SKM-1 (cell line): ENCODE results near the gene EIF2D.
A peak's percentile ranks its signal among the peaks of the same experiment; 100 is the strongest.
"Not testable (repeated sequence)": the region's sequence is repeated elsewhere in the genome, so short reads cannot be mapped to it uniquely, and the experiment has no call there.

Experiments used
- DNase-seq: peaks from one replicate; lab custom pipeline; 2025; ENCODE audit not compliant: unreplicated experiment; lab: John Stamatoyannopoulos, UW

EIF2D gene

DNA sequence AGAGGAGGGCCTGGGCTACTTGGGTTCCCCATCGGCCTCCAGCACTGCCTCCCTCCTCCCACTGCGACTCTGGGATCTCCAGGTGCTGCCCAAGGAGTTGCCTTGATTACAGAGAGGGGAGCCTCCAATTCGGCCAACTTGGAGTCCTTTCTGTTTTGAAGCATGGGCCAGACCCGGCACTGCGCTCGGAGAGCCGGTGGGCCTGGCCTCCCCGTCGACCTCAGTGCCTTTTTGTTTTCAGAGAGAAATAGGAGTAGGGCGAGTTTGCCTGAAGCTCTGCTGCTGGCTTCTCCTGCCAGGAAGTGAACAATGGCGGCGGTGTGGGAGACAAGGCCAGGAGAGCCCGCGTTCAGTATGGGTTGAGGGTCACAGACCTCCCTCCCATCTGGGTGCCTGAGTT lies 24.4 kb downstream of the EIF2D start:
- DNase-seq = no peak

DNA sequence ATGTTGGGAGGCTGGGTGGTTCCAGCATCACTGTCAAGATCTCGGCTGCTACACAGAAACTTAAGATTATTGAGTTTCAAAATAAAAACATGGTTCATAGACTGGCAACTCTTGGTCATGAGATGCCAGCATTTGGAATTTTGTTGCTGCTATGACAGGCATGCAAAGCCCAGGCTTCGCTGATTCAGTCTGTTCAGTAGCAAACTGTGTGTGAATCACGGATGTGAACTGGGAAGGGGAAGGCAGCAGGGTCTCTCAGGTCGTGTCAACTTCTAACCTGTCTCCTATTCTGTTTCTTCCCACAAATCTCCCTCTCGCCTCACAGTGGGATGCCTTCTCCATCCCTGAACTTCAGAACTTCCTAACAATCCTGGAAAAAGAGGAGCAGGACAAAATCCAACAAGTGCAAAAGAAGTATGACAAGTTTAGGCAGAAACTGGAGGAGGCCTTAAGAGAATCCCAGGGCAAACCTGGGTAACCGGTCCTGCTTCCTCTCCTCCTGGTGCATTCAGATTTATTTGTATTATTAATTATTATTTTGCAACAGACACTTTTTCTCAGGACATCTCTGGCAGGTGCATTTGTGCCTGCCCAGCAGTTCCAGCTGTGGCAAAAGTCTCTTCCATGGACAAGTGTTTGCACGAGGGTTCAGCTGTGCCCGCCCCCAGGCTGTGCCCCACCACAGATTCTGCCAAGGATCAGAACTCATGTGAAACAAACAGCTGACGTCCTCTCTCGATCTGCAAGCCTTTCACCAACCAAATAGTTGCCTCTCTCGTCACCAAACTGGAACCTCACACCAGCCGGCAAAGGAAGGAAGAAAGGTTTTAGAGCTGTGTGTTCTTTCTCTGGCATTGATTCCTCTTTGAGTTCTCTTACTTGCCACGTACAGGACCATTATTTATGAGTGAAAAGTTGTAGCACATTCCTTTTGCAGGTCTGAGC lies 25.5 kb downstream of the EIF2D start:
- DNase-seq = no peak

DNA sequence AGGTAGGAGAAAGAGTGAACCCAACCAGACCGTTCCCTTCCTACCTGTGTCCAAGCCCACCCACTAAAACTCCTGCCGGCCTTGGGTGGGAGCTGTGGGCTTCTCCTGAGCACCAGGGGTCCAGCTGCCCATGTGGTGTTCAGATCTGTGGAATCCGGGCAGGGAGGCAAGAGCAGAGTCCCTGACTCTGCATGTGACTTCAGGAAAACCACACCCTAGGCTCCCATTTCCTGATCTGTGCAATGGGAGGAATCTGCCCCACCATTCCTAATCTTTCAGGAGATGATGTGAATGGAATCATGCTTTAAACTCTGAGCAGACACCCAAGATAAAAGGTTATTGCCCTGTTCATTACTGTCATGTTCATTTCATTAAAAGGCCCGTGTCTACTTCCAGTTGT lies 27.6 kb downstream of the EIF2D start:
- no peak for DNase-seq

DNA sequence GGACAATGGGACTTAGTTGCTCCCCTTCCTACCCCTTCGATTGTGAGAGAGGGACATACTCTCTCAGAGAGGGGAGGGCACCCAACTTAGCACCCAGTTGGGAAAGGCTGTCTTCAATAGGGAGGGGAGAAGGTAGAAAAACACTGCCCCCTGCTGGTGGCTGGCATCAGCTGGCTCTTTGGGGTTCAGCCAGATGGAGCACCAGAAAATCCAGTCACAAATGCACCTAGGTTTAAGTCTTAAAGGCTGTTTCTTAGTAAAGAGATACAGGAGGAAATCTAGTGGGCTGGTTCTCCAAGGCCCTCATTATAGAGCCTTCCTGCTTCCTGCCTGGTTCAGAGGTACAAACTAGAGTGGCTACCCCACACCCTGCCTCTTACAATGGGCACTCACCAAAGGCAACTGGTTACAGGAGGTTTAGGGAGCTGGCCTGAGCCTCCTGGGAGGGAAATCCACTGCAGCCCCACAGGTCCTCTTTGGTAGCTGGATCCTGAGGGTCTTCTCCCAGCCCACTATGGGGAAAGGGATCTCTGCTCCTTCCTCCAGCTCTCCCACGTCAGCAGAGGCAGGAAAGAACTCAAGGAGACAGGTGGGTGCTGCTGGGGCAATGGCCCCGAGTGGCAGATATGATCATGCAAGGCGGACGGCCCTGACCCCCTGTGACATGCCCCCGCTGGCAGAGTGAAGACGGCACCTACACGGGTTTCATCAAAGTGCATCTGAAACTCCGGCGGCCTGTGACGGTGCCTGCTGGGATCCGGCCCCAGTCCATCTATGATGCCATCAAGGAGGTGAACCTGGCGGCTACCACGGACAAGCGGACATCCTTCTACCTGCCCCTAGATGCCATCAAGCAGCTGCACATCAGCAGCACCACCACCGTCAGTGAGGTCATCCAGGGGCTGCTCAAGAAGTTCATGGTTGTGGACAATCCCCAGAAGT lies 28.3 kb downstream of the EIF2D start:
- peak; percentile 61 for DNase-seq

DNA sequence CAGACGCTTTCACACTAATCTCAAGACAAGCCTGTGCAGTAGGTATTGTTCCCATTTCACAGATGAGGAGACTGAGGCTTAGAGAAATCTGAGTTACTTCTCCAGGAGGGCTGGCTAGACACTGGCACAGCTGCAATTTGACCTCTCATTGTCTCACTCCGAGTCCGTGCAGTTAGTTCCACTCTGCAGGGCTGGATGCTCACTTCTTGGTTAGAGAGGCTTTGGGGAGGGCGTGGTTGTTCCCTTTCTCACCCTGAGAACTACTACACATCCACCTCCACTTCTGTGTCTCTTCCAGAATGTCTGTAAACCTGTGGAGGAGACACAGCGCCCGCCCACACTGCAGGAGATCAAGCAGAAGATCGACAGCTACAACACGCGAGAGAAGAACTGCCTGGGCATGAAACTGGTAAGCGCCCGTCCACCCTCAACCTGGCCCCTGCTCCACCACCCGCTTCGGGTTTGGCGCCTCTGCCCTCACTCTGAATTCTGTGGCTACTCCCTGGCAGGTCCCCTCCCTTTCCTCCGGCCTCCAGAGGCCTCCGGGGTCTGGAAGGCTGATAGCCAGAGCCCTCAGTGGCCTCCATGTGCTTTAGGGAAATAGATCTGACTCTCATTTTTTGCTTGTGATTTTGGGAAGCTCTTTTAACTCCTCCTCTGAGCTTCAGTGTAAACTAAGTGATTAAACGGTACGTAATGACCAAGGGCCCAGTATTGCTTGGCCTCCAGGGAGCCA lies 29.1 kb downstream of the EIF2D start:
- no peak for DNase-seq

DNA sequence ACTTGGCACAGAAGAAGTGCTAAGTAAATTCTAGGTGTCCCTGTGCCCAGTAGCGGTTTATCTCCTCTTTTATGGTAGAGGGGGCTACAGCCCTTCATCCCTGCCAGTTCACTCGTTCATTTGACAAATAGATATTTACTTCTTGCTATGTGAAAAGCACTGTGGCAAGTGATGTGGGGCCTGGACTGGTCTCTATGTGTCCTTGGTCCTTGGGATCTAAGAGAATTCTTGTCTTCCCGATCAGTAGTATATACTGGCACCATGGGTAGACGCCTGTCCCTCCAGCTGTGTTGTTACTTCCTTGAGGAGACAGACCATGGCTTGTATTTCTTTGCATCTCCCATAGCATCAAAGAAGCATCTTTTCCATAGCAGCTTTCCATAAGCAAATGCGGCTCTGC lies 29.7 kb downstream of the EIF2D start:
- no peak for DNase-seq

DNA sequence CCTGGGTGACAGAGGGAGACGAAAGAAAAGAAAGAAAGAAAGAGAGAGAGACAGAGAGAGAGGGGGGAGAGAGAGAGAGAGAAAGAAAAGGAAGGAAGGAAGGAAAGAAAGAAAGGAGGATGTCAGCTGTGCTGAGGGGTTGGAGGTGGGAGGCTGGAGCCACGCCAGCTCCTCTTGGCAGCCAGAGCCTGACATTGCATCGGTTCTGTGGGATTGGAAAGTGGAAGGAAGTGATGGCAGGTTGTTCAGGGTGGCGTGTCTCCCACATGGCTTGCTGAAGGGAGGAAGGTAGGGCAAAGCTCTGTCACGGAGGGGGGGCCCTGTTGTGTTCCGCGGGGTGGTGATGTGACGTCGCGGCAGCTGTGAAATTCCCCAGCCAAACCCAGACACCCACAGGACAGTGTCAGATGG lies 30.7 kb downstream of the EIF2D start:
- no peak for DNase-seq

DNA sequence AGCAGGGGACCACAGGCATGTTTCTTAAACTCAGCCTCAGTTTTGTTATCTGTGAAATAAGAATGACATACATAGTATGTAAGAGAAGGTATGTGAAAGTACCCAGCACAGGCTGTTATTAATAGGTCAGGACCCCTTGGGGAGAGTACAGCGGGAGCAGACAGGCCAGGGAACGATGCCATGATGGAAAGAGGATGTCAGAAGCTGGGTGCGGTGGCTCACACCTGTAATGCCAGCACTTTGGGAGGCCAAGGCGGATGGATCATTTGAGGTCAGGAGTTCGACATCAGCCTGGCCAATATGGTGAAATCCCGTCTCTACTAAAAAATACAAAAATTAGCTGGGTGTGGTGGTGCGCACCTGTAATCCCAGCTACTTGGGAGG lies 31.2 kb downstream of the EIF2D start:
- not testable (repeated sequence) for DNase-seq

DNA sequence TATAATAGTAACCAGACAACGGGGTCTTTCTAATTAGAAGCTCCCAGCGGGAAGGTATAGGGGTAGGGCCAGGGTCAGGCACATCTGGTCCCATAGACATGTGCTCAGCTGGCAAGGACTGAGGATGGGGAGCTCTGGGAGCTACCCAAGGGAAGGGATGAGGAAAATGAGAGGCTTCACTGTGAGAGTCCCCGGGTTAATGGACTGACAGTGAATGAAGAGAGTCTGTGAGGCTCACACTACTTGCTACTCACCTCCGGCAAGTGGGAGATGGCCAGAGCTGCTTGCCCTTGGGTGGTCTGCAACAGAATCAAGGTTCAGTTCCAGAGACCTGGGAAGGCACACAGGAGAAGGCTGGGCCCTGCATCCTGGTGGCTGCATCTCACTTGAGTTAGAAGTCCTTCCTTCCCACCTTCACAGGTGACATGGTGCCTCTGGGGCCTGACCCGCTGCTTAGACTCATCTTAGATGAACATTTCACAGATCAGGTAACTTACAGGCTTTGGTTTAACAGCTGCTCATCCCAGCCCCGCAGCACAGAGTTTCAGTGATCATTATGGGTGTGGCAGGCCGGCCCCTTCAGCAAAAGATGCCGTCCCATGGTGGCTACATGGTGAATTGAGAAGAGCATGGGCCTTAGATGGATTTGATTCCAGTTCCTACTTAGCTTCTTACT lies 31.7 kb downstream of the EIF2D start:
- DNase-seq = no peak

DNA sequence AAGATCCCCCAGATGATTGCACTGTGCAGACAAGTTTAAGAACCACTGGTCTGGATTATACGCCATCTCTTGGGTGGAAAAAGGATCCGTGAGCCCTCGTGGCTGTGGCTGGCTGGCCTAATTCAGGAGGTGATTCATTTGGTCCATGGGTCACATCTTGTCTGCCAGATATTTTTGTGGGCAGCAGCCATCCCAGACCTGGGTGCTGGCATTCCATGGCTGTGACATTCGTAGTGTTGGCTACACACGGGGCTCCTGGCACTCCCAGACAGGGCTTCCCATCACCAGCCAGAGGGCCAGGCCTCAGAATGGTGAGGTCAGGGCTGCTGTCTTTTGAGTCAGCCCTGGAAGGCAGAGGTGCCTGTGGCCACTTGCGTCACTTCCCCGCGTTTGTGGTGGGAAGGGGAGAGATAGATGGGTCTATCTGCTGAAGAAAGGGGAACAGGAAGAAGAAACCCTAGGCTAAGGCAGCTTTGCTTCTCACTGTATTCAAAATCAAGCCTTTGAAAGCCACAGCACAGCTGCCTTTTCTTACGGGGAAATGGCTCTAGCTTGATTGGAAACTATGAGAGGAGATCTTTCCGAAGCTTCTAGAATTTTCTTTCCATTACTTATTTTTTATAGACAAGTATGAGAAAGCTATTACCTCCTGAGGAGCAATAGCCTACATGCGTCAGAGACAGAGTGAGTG lies 32.4 kb downstream of the EIF2D start:
- peak; percentile 98 for DNase-seq

DNA sequence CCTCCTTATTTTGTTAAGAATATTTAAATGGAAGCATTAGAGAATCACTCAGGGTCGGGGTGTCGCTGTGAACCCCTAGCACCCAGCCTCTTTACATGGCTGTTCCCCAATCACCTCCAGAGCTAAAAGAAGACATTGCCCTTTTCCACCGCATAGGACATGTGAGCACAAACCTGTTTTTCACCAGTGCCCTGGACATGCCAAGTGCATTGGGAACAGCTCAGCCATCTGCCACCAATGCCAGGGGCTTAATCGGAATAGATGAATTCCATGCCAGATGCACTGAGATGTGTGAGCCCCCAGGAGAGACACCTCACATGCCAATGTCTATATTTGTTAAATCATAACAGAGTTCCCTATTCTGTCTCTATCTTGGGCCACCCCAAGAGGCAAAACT lies 33.3 kb downstream of the EIF2D start:
- DNase-seq = no peak

DNA sequence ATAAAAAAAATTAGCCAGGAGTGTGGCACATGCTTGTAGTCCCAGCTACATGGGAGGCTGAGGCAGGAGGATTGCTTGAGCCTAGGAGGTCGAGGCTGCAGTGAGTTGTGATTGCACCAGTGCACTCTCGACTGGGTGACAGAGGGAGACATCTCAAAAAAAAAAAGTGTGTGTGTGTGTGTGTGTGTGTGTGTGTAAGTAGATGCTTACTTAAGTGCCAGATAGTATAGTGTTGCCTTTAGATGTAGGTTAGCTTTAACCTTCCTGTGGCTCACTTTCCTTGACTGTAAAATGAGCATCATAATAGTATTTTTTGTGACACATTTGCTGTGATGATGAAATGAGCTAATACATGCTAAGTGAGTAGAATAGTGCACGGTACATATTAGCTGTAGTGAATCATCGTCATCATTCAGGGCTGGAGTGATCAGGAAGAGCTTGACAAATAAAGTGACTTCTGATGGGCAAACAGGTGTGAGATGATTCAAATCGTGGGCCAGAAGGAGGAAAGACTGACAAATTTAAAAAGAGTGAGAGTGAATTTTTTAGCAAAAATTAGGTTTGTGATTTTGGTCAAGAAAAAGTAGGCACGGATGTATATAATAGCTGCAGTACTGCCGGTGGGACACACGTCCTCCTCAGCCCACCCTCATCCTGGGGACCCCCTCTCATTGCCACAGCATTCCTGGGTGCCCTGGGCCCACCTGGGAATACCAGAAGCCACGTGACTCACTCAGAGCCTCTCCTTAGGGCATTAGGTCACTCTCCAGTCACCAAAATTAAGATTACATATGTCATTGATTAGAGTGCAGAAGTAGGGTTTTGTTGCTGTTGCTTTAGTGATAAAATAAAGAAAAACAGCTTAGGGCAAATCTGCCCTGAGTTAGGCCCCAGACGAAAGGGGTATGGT lies 33.9 kb downstream of the EIF2D start:
- no peak for DNase-seq

DNA sequence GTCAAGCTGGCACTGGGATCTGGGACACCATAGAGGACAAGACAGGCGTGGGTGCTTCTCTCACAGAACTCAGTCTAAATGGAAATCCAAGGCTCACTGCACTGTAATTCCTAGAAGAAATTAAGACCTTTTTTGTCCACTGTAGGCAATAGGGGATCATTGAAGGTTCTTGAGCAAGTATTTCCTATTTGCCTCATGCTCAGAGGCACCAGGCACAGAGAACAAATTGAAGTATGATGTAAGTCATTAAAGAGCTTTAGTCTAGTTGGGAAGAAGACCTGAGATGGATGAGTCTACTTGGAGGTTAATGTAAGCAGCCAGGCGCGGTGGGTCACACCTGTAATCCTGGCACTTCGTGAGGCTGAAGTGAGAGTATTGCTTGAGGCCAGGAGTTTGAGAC lies 34.6 kb downstream of the EIF2D start:
- DNase-seq = no peak

DNA sequence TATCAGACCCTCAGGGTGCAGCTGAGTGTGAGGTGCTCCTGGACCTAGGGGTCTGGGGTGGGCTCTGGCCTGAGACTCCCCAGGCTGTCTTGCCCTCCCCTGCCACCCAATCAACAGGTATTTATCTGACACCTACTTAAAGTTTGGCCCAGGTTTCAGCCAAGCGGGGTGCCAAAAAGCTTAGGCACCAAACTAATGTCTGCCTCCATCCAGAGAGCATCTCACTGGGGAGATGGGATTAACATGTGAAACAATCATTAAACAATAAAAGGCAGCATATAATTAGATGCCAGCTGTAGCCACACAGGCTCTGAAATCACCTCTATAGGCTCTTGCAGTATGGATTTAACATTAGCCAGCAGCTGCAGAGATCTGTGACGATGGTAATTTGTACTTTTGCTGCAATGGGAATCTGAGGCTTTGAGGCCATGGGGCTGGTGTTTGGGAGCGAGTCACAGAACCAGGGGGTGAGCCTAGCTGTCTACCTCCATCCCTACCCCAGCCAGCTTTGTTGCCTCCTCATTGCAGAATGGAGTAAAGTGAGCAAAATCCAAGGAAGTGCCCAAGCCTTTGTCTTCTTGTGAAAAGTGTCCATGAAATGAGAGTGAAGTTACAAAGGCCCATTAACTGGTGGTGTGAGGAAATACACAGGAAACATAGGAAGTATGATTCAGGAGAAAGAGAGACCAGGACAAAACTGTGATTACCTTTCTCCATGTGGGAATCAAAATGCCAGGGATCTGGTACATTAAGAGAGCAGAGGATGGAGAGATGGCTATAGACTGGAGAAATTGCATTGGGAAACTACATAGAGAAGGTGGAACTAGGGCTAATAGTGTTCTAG lies 36.1 kb downstream of the EIF2D start:
- no peak for DNase-seq

DNA sequence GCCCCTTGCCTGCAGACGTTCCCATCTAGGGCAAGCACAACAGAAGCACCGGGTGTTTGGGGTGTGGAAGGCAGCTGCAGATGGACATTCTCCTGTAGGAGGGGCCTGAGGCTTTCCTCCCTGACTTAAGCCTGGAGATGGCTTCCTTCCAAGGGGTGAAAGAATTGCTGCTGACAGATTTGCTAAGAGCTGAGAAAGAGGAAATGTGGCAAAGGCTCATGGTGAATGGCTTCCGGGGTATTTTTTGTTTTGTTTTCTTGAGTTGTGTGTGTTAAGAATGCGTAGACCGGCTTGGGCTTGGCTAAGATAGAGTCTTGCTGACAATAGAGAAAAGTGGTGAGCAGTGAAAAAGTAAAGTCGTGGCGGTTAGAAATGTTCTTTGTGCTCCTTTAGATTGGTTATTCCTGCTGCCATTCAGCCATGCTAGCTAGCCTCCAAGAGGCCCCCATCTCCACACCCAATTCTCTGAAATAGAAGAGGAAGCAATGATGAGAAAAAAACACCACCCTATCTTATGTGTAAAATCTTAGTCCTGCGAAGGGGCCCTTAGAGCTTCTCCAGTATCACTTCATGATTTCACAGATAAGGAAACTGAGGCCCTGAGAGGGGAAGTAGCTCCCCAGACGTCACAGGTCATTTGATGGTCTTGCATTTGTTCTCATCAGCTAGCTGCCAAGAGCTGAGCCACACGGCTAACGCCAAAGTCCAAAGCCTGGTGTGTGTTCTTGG lies 36.9 kb downstream of the EIF2D start:
- DNase-seq = peak; percentile 97

DNA sequence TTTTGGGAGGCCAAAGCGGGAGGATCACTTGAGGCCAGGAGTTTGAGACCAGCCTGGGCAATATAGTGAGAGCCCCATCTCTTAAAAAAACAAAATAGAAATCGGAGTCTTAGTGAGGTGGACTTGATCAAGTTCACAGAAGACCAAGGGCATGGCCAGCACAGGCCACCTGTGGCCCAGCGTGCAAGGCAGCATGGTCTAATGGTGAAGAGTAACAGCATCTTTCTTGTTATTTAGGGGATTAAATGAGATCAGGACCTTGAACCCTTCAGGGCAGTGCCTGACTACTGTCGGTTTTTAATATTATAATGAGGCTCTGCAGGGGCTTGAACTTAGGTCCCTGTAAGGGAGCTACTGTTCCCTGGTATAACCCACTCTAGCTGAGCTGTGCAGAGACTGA lies 38.5 kb downstream of the EIF2D start:
- no peak for DNase-seq

DNA sequence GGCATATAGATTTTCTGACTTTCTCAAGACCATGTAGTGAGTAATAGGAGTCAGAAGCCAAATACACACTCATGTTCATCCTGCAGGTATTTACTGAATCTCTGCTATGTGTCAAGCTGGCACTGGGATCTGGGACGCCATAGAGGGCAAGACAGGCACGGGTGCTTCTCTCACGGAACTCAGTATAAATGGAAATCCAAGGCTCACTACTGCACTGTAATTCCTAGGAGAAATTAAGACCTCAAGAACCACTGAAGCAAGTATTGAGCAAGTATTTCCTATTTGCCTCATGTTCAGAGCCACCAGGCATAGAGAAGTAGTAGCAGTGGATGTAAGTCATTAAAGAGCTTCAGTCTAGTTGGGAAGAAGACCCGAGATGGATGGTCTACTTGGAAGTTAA lies 38.9 kb downstream of the EIF2D start:
- peak; percentile 67 for DNase-seq
